ENCODE measurements around the gene TCF7L1. TPM values are rescaled to one million over a fixed set of nuclear protein-coding genes. Genes with fewer than 3 reads are reported as not detected.
"Not testable (repeated sequence)": the region's sequence is repeated elsewhere in the genome, so short reads cannot be mapped to it uniquely, and the experiment has no call there.

Gene TCF7L1
- total RNA-seq, 6 experiments from 2014 or later, result 1.2 to 8.8 (median 3.7) TPM

DNA sequence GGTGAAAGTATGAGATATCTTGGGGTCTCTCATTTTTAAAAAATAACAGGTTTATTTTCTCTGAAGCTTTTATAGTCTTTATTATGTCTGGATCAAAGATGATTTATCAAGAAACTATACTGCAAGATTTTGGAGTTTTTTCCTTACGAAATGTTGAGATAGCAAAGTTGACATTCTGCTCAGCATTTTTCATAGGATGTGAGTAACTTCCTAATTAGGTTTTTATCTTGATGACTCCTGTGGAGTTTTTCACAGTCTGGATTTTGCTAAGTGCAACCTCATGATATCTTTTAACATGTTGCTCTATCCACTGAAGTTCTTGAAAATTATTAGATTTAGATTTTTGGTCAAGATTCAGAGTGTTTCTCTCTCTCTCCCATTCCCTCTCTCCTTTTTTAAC is 17.8 kb downstream of the TCF7L1 start:
- H3K27me3 ChIP-seq, result no peaks in the 10 kb centered on the region
- WGBS (ENCODE audit: insufficient coverage, low coverage, low lambda C conversion rate, missing lambda C conversion rate), result 50% methylated on average over 1 of the region's 1 CpG
- intact Hi-C loops (cut with DNase I), result no loop called here
- H3K4me3 ChIP-seq, result no peak overlapping the region
- no peak for TF ChIP-seq POLR2A (IDR thresholded peaks at IDR 0.05)
- TF ChIP-seq, protein P1, sequence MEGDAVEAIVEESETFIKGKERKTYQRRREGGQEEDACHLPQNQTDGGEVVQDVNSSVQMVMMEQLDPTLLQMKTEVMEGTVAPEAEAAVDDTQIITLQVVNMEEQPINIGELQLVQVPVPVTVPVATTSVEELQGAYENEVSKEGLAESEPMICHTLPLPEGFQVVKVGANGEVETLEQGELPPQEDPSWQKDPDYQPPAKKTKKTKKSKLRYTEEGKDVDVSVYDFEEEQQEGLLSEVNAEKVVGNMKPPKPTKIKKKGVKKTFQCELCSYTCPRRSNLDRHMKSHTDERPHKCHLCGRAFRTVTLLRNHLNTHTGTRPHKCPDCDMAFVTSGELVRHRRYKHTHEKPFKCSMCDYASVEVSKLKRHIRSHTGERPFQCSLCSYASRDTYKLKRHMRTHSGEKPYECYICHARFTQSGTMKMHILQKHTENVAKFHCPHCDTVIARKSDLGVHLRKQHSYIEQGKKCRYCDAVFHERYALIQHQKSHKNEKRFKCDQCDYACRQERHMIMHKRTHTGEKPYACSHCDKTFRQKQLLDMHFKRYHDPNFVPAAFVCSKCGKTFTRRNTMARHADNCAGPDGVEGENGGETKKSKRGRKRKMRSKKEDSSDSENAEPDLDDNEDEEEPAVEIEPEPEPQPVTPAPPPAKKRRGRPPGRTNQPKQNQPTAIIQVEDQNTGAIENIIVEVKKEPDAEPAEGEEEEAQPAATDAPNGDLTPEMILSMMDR (IDR thresholded peaks at IDR 0.05), result no peak
- DNase-seq (no peak), ATAC-seq (peak in 2 of 4 donors; percentile 22 to 28)
- H3K4me1 ChIP-seq, result no peaks in the 10 kb centered on the region
- no peaks in the 10 kb centered on the region for H3K9me3 ChIP-seq
- no peaks in the 10 kb centered on the region for H3K36me3 ChIP-seq
- no peak overlapping the region for H3K27ac ChIP-seq

DNA sequence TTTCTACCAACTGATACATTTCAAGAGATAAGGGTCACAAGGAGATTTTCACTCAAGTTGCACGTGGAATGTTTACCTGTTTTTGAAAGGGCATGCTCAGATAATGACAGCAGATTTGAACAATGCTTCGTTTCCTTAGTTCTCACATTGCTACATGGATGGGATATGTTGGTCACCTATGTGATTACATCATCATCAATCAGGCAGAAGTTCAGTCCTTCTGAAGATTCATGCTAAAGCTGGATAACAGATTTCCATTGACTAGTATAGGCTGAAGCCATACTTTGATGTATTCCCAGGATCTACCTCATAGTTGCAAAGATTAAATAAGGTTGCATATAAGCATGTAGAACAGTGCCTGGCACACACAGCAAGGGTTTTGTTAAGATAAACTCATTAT is 19.7 kb downstream of the TCF7L1 start:
- Histone ChIP-seq H3K27ac (no peak overlapping the region), H3K27me3 (no peaks in the 10 kb centered on the region), H3K4me1 (peaks cover 0 to 1% (median 0%) of the 10 kb centered on the region in 4 donors), H3K4me3 (no peak overlapping the region), H3K9me3 (no peaks in the 10 kb centered on the region), H3K36me3 (no peaks in the 10 kb centered on the region)
- no peak for ATAC-seq
- 86% methylated on average over 2 of the region's 2 CpGs for WGBS (ENCODE audit: insufficient coverage, low coverage, low lambda C conversion rate, missing lambda C conversion rate)
- intact Hi-C loops (cut with DNase I), result no loop called here
- DNase-seq, result no peak
- TF ChIP-seq, protein P1 (IDR thresholded peaks at IDR 0.05), result no peak
- TF ChIP-seq POLR2A (IDR thresholded peaks at IDR 0.05), result no peak

DNA sequence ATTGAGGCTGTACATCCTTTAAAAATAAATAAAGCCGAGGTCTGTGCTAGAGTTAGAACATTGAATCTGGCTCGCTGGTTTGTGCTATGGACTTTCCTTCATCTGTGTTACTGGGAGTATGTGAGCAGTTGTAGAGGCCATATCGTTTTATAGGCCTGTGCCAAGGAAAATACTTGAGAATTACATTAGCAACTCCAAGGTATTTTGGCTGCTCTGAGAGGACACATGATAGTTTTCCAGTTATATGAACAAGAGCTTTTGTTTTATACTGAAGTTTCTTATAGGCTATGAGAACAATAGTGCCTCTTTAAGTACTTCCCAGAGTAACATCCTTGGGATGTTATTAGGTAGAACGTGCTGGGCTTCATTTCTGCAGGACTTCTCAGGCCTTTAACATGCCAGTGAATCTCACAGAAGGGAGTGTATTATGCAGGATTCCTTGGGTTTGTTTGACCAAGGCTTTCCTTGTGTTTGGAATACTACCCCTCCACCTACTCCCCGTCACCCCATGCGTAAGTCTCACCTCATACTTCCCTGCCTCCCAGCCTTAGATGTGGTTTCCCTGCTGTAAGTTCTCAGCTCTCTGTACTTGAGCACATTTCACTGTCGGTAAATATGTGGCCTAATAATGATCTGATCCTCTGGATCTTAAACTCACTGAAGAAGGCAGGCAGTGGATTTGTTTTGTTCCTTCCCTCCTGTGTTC is 21.0 kb downstream of the TCF7L1 start:
- H3K27me3 ChIP-seq, result no peaks in the 10 kb centered on the region
- no peaks in the 10 kb centered on the region for H3K9me3 ChIP-seq
- no peak overlapping the region for H3K4me3 ChIP-seq
- WGBS (ENCODE audit: insufficient coverage, low coverage, low lambda C conversion rate, missing lambda C conversion rate), result 79% methylated on average over 5 of the region's 7 CpGs
- no peak for TF ChIP-seq POLR2A (IDR thresholded peaks at IDR 0.05)
- TF ChIP-seq, protein P1 (IDR thresholded peaks at IDR 0.05), result no peak
- intact Hi-C loops (cut with DNase I), result no loop called here
- H3K36me3 ChIP-seq, result no peaks in the 10 kb centered on the region
- H3K4me1 ChIP-seq, result peaks cover 0 to 14% (median 0%) of the 10 kb centered on the region in 4 donors
- DNase-seq (no peak), ATAC-seq (no peak)
- H3K27ac ChIP-seq, result no peak overlapping the region

DNA sequence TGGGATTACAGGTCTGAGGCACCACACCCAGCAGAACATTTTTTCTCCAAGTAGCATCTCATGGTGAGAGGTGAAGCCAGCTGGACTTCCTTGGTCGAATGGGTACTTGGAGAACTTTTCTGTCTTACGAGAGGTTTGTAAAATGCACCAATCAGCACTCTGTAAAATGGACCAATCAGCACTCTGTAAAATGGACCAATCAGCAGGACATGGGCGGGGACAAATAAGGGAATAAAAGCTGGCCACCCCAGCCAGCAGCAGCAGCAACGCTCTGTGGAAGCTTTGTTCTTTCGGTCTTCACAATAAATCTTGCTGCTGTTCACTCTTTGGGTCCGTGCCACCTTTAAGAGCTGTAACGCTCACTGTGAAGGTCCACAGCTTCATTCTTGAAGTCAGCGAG is 21.9 kb downstream of the TCF7L1 start:
- H3K27ac ChIP-seq; ATAC-seq; DNase-seq; intact Hi-C loops (cut with DNase I); H3K27me3 ChIP-seq; H3K36me3 ChIP-seq; H3K9me3 ChIP-seq; H3K4me3 ChIP-seq: not testable (repeated sequence)
- 100% methylated on average over 3 of the region's 8 CpGs for WGBS (ENCODE audit: insufficient coverage, low coverage, low lambda C conversion rate, missing lambda C conversion rate)
- peaks cover 0 to 18% (median 0%) of the 10 kb centered on the region in 4 donors for H3K4me1 ChIP-seq

DNA sequence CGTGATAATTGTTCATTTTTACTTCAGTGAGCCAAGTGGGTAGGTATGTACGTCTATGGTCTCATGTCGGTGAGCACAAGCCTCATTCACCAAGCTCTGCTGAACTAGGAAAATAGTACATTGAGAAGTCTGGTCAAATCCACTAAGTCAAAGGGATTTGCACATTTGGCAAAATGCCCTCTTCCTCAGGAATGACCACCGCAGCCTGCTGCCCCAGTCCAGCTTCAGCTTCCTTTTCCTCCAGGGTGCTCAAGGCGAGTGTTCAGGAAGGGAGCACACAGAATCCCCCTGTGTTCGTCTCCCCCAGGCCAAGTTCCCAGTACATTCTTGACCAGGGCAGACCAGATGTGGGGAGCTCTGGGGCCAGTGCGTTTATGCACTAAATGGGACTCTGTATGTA is 23.0 kb downstream of the TCF7L1 start:
- 75% methylated on average over 7 of the region's 7 CpGs for WGBS (ENCODE audit: insufficient coverage, low coverage, low lambda C conversion rate, missing lambda C conversion rate)
- no peaks in the 10 kb centered on the region for H3K9me3 ChIP-seq
- intact Hi-C loops (cut with DNase I), result no loop called here
- H3K27ac ChIP-seq, result no peak overlapping the region
- H3K27me3 ChIP-seq, result no peaks in the 10 kb centered on the region
- H3K4me3 ChIP-seq, result no peak overlapping the region
- peaks cover 0 to 18% (median 0%) of the 10 kb centered on the region in 4 donors for H3K4me1 ChIP-seq
- no peak for DNase-seq
- TF ChIP-seq, protein P1 (IDR thresholded peaks at IDR 0.05), result no peak
- no peak for TF ChIP-seq POLR2A (IDR thresholded peaks at IDR 0.05)
- no peaks in the 10 kb centered on the region for H3K36me3 ChIP-seq
- peak in 2 of 4 donors; percentile 27 to 40 for ATAC-seq

Data from right lobe of liver (tissue), 6 donors.